H9 (cell line): Measurements from ENCODE around the gene SOBP. TPM values are rescaled to one million over a fixed set of nuclear protein-coding genes. Genes with fewer than 3 reads are reported as not detected.

ENCODE experiments used
- DNase-seq: peaks from one replicate; pipeline ENCODE4 v3.0.0-alpha.2; 2017
- H2AFZ ChIP-seq: one replicate; pipeline ENCODE4 v1.6.1; 2013; ENCODE audit warnings: mild to moderate bottlenecking, low read length, control low read depth, moderate library complexity
- H2AK5ac ChIP-seq: 2 replicates; pipeline ENCODE4 v1.6.1; 2013; ENCODE audit warnings: low read length, control low read depth, mixed read lengths; ENCODE audit not compliant: insufficient read length
- H2BK120ac ChIP-seq: one replicate; pipeline ENCODE4 v1.6.1; 2013; ENCODE audit warnings: low read depth, mild to moderate bottlenecking, low read length, control low read depth, inconsistent platforms; ENCODE audit not compliant: poor library complexity, severe bottlenecking
- H2BK12ac ChIP-seq: 2 replicates; pipeline ENCODE4 v1.6.1; 2013; ENCODE audit warnings: low read length, control low read depth, mixed read lengths, low read depth; ENCODE audit not compliant: insufficient read length
- H2BK15ac ChIP-seq: 2 replicates; pipeline ENCODE4 v1.6.1; 2013; ENCODE audit warnings: low read depth, low read length, control low read depth
- H2BK20ac ChIP-seq: one replicate; pipeline ENCODE4 v1.6.1; 2013; ENCODE audit warnings: low read depth, mild to moderate bottlenecking, low read length, control low read depth, inconsistent platforms; ENCODE audit not compliant: poor library complexity, severe bottlenecking
- H2BK5ac ChIP-seq: 2 replicates; pipeline ENCODE4 v1.6.1; 2013; ENCODE audit warnings: low read length, control low read depth, mixed read lengths; ENCODE audit not compliant: insufficient read length
- H3K14ac ChIP-seq: 2 replicates; pipeline ENCODE4 v1.6.1; 2013; ENCODE audit warnings: low read length, control low read depth; ENCODE audit not compliant: insufficient read depth
- H3K18ac ChIP-seq: 2 replicates; pipeline ENCODE4 v1.6.1; 2013; ENCODE audit warnings: low read depth, mild to moderate bottlenecking, mixed read lengths, low read length, control low read depth; ENCODE audit not compliant: insufficient read length
- H3K23ac ChIP-seq: 2 replicates; pipeline ENCODE4 v1.6.1; 2013; ENCODE audit warnings: low read length, control low read depth, mixed read lengths, low read depth; ENCODE audit not compliant: insufficient read length
- H3K23me2 ChIP-seq: 2 replicates; pipeline ENCODE4 v1.6.1; 2013; ENCODE audit warnings: low read depth, mild to moderate bottlenecking, mixed read lengths, low read length, control low read depth; ENCODE audit not compliant: insufficient read length, poor library complexity, severe bottlenecking
- H3K27ac ChIP-seq: 2 replicates; pipeline ENCODE4 v1.5.1; 2013; ENCODE audit warnings: low read length, control low read depth, mixed read lengths, low read depth; ENCODE audit not compliant: insufficient read length
- H3K27me3 ChIP-seq: 2 replicates; pipeline ENCODE4 v1.6.1; 2013; ENCODE audit warnings: low read length, control low read depth, inconsistent platforms; ENCODE audit not compliant: insufficient read depth
- H3K4ac ChIP-seq: 2 replicates; pipeline ENCODE4 v1.6.1; 2013; ENCODE audit warnings: low read depth, mild to moderate bottlenecking, control low read depth, inconsistent platforms, low read length, moderate library complexity
- H3K4me1 ChIP-seq: 2 replicates; pipeline ENCODE4 v1.6.1; 2013; ENCODE audit warnings: low read length, control low read depth, inconsistent platforms; ENCODE audit not compliant: insufficient read depth
- H3K4me2 ChIP-seq: 2 replicates; pipeline ENCODE4 v1.6.1; 2013; ENCODE audit warnings: low read length, control low read depth, mixed read lengths; ENCODE audit not compliant: insufficient read length, insufficient read depth
- H3K56ac ChIP-seq: 2 replicates; pipeline ENCODE4 v1.6.1; 2013; ENCODE audit warnings: low read depth, mild to moderate bottlenecking, mixed read lengths, low read length, control low read depth; ENCODE audit not compliant: insufficient read length
- H3K79me1 ChIP-seq: 2 replicates; pipeline ENCODE4 v1.6.1; 2013; ENCODE audit warnings: low read depth, mild to moderate bottlenecking, moderate library complexity, low read length, control low read depth, inconsistent platforms; ENCODE audit not compliant: insufficient read depth, poor library complexity, severe bottlenecking
- H3K79me2 ChIP-seq: 2 replicates; pipeline ENCODE4 v1.6.1; 2013; ENCODE audit warnings: low read length, control low read depth, inconsistent platforms; ENCODE audit not compliant: insufficient read depth
- H3K9ac ChIP-seq: 2 replicates; pipeline ENCODE4 v1.6.1; 2013; ENCODE audit warnings: low read length, control low read depth, mixed read lengths; ENCODE audit not compliant: insufficient read length; ENCODE audit errors: extremely low read depth
- H3K9me3 ChIP-seq: one replicate; pipeline ENCODE4 v1.6.1; 2013; ENCODE audit warnings: low read depth, low read length, inconsistent platforms; ENCODE audit not compliant: control insufficient read depth
- H3T11ph ChIP-seq: one replicate; pipeline ENCODE4 v1.6.1; 2013; ENCODE audit warnings: mild to moderate bottlenecking, low read length, control low read depth, inconsistent platforms
- H4K20me1 ChIP-seq: one replicate; pipeline ENCODE4 v1.6.1; 2013; ENCODE audit not compliant: control insufficient read depth, insufficient read length, insufficient read depth
- H4K5ac ChIP-seq: 2 replicates; pipeline ENCODE4 v1.6.1; 2013; ENCODE audit warnings: low read depth, mild to moderate bottlenecking, mixed read lengths, low read length, control low read depth; ENCODE audit not compliant: insufficient read length
- H4K8ac ChIP-seq: replicated peaks from 2 replicates; pipeline ENCODE4 v1.6.1; 2013; ENCODE audit warnings: low read length, control low read depth, mixed read lengths, low read depth; ENCODE audit not compliant: insufficient read length
- H4K91ac ChIP-seq: 2 replicates; pipeline ENCODE4 v1.6.1; 2013; ENCODE audit warnings: low read depth, mild to moderate bottlenecking, moderate library complexity, mixed read lengths, low read length, control low read depth; ENCODE audit not compliant: insufficient read length
- H3K27ac Mint-ChIP-seq, 3 experiments: 2 replicates in 2 of 3; 3 replicates in 1 of 3; pipeline ENCODE4 v1.8.0; 2020 to 2021; ENCODE audit warnings: mixed read lengths in 3 of 3, mild to moderate bottlenecking in 1 of 3, moderate library complexity in 1 of 3
- H3K27me3 Mint-ChIP-seq: 2 replicates; pipeline ENCODE4 v1.8.0; 2021; ENCODE audit warnings: low read depth, mild to moderate bottlenecking, moderate library complexity, mixed read lengths
- H3K36me3 Mint-ChIP-seq, 3 experiments: 2 replicates in 2 of 3; 3 replicates in 1 of 3; pipeline ENCODE4 v1.8.0; 2020 to 2021; ENCODE audit warnings: low read depth in 3 of 3, mixed read lengths in 3 of 3; ENCODE audit not compliant: insufficient read depth in 1 of 3
- H3K4me1 Mint-ChIP-seq, 2 experiments: 2 replicates each; pipeline ENCODE4 v1.8.0; 2020; ENCODE audit warnings: mixed read lengths in 2 of 2
- H3K4me3 Mint-ChIP-seq, 2 experiments: 2 replicates in 1 of 2; 3 replicates in 1 of 2; pipeline ENCODE4 v1.8.0; 2020 to 2021; ENCODE audit warnings: mild to moderate bottlenecking in 2 of 2, mixed read lengths in 2 of 2, moderate library complexity in 1 of 2
- H3K9me3 Mint-ChIP-seq, 2 experiments: 2 replicates in 1 of 2; 3 replicates in 1 of 2; pipeline ENCODE4 v1.8.0; 2020; ENCODE audit warnings: mild to moderate bottlenecking in 2 of 2, mixed read lengths in 2 of 2, moderate library complexity in 1 of 2
- WGBS: extraction: QIAGEN DNeasy Blood & Tissue Kit; methylation state at CpG from one replicate; pipeline ENCODE4 v1.1.7; 2013; ENCODE audit warnings: missing lambda C conversion rate, low lambda C conversion rate, mixed read lengths; ENCODE audit not compliant: insufficient read length; ENCODE audit errors: extremely low coverage; 5-methylcytosine and 5-hydroxymethylcytosine counted together
- total RNA-seq: library from RNA; stranded (reverse); gene quantifications from 2 replicates; pipeline ENCODE4 v1.2.1, GENCODE V29; 2021
- TF ChIP-seq, protein P1 (sequence below): fragments of 200-600 bp; sonication (generic); conservative IDR thresholded peaks from 3 replicates; pipeline ENCODE4 v1.8.0; 2021; ENCODE audit warnings: antibody characterized with exemption, mild to moderate bottlenecking

The SOBP gene
- total RNA-seq, 1 experiment from 2014 or later = 4.3 TPM

DNA sequence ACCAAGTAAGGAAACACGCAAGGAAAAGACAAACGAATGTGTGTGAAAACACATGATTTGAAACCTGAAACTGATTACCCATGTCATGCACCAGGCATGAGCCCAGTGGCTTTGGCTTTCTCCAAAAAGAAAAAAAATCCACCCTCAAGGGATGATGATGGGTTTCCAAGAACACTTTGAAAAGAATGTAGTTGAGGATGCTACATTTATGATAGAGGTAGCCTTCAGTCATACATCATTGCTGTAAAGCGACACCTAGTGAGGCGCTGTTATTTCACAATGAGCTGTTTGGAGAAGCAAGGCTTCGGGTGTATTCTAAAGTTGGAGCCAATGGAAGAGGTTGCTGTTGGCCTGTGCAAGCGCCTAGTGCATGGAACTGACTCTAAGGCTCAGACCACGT lies 209.3 kb downstream of the SOBP start:
- no peaks in the 10 kb centered on the region for H3K79me1 ChIP-seq
- H4K91ac ChIP-seq = no peak overlapping the region
- no peak overlapping the region for H3K14ac ChIP-seq
- H3K56ac ChIP-seq = no peak overlapping the region
- no peak overlapping the region for H2BK20ac ChIP-seq
- no peaks in the 10 kb centered on the region for H3K23me2 ChIP-seq
- H2AFZ ChIP-seq = no peak overlapping the region
- H3K9ac ChIP-seq = no peak overlapping the region
- H2BK120ac ChIP-seq = no peak overlapping the region
- no peak overlapping the region for H2BK15ac ChIP-seq
- H4K20me1 ChIP-seq = no peaks in the 10 kb centered on the region
- H3K4me2 ChIP-seq = no peak overlapping the region
- no peak overlapping the region for H3K23ac ChIP-seq
- Mint-ChIP-seq H3K27ac (no peak overlapping the region), H3K4me3 (no peak overlapping the region), H3K27me3 (peaks cover 3% of the 10 kb centered on the region; the same call in 1 of the 2 replicates), H3K9me3 (no peaks in the 10 kb centered on the region; a peak in 1 of 5 replicates), H3K36me3 (peaks cover 0 to 6% (median 0%) of the 10 kb centered on the region in 3 experiments; a peak in 2 of 7 replicates), H3K4me1 (peaks cover 25 to 27% of the 10 kb centered on the region in 2 experiments)
- H3K27ac ChIP-seq = no peak overlapping the region
- H4K5ac ChIP-seq = no peak overlapping the region
- no peaks in the 10 kb centered on the region for H3K9me3 ChIP-seq
- no CpG with 5 or more reads among the region's 7 CpGs for WGBS
- no peaks in the 10 kb centered on the region for H3K27me3 ChIP-seq
- H3K4me1 ChIP-seq = no peaks in the 10 kb centered on the region; the same call in 1 of the 2 replicates
- no peak overlapping the region for H4K8ac ChIP-seq
- TF ChIP-seq, protein P1, sequence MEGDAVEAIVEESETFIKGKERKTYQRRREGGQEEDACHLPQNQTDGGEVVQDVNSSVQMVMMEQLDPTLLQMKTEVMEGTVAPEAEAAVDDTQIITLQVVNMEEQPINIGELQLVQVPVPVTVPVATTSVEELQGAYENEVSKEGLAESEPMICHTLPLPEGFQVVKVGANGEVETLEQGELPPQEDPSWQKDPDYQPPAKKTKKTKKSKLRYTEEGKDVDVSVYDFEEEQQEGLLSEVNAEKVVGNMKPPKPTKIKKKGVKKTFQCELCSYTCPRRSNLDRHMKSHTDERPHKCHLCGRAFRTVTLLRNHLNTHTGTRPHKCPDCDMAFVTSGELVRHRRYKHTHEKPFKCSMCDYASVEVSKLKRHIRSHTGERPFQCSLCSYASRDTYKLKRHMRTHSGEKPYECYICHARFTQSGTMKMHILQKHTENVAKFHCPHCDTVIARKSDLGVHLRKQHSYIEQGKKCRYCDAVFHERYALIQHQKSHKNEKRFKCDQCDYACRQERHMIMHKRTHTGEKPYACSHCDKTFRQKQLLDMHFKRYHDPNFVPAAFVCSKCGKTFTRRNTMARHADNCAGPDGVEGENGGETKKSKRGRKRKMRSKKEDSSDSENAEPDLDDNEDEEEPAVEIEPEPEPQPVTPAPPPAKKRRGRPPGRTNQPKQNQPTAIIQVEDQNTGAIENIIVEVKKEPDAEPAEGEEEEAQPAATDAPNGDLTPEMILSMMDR = no peak
- no peak overlapping the region for H2AK5ac ChIP-seq
- H3T11ph ChIP-seq = no peak overlapping the region
- no peaks in the 10 kb centered on the region for H3K79me2 ChIP-seq
- H3K4ac ChIP-seq = no peak overlapping the region
- no peak overlapping the region for H3K18ac ChIP-seq
- no peak overlapping the region for H2BK12ac ChIP-seq
- no peak overlapping the region for H2BK5ac ChIP-seq
- DNase-seq = no peak
